ENCODE data around the gene TARM1.

- TF ChIP-seq CTCF (IDR thresholded peaks at IDR 0.05; ENCODE audit: insufficient read depth, low read length, poor library complexity, severe bottlenecking): no peak
- TF ChIP-seq EZH2phosphoT487 (conservative IDR thresholded peaks at IDR 0.05; ENCODE audit: low read length): no peak
These were observed 6.3 kb downstream of the TARM1 start for GRCh38 chr19:54074851-54075250.

All from SU-DHL-6 (cell line).